ENCODE results near the gene LRRN2.
"Not testable (repeated sequence)": the region's sequence is repeated elsewhere in the genome, so short reads cannot be mapped to it uniquely, and the experiment has no call there.

Gene LRRN2

DNA sequence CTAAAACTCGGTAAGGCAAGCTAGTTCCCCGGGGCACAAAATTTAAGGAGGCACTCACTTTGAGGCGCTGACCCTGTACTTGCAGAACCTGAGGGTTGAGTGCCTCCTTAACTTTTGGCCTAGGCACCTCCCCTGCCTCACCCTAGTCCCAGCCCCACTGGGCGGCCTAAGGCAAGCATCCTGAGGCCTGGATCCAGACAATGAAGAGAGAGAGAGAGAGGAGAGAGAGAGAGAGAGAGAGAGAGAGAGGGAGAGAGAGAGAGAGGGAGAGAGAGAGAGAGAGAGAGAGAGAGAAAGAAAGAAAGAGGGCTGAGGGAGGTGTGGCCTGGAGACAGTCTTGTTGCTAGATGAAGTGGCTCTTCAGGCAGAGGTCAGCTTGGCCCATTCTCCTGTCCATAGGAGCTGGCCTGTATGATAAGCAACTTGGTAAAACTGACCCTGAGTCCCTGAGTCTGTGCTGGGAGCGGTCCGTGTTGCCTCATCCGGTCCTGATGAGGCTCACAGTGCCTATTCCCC lies 7.4 kb upstream of the LRRN2 start:
- DNase-seq (ENCODE audit: low read depth, low spot score): no peak

DNA sequence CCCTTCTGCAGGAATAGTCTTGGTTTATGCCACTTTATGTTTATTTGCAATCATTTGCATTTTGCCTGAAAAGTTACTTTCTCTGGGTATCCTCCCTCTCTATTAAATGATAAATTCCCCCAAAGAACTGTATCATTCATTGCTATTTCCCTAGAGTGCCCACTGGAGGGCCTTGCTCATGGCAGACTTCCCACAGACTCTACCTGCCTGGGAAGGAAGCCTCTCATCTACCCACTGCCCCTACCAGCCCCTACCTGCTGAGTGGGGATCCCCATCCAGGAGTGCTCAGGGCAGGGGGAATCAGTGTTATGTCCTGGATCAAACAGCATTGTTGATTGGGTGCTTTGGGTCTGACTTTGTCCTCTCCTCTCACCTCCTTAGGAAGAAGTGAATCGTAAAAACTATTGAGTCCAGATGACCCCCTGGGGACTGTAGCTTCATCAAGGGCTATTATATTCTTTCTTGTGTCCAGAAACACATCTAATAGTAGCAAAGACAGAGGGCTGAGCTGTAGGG lies 6.8 kb upstream of the LRRN2 start:
- DNase-seq (ENCODE audit: low read depth, low spot score): no peak

DNA sequence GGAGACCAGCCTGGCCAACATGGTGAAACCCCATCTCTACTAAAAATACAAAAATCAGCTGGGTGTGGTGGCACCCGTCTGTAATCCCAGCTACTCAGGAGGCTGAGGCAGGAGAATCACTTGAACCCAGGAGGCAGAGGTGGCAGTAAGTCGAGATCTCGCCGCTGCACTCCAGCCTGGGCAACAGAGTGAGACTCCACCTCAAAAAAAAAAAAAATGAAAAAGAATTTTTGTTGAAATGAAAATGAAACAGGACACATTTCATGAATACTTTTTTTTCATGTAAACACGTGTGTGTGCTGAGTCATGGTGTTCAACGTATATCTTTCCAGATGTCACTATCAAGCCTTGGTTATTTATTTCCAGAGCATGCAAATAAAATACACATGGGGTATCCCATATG lies 5.8 kb upstream of the LRRN2 start:
- DNase-seq (ENCODE audit: low read depth, low spot score): not testable (repeated sequence)

DNA sequence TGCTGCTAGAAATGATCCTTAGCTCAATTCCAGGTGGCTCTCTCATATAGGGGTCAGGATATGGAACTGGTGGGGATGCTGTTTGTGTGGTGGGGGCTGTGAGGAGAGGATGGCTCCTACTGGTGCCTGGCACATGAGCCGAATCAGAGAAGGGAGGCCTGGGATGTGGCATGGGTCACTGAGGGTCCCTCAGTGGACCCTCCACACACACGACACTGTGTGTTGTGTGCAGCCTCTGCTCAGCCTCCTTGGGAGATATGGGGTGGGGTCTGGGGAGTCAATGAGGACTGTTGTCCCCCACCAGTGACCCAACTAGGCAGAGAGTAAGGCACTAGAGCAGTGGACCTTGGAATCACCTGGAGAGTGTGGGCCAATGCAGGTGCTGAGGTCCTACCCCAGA lies 3.2 kb upstream of the LRRN2 start:
- no peak for DNase-seq (ENCODE audit: low read depth, low spot score)

DNA sequence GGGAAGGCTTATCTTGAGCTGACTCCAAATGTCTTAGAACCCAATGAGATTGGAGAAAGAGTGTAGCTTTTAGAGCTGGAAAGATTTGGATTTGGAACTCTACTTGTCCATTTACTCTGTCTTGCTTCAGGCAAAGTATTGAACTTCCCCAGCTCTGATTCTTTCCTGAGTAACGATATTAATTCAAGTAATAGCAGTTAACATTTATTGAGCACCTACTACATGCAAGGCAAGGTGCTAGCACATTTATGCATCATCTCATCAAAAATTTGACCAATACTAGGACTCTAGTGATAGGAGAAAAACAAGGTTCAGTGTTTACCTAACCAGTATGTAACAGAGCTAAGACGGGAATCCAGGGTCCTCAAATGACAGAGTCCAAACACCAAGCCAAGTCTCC lies 2.5 kb upstream of the LRRN2 start:
- no peak for DNase-seq (ENCODE audit: low read depth, low spot score)

DNA sequence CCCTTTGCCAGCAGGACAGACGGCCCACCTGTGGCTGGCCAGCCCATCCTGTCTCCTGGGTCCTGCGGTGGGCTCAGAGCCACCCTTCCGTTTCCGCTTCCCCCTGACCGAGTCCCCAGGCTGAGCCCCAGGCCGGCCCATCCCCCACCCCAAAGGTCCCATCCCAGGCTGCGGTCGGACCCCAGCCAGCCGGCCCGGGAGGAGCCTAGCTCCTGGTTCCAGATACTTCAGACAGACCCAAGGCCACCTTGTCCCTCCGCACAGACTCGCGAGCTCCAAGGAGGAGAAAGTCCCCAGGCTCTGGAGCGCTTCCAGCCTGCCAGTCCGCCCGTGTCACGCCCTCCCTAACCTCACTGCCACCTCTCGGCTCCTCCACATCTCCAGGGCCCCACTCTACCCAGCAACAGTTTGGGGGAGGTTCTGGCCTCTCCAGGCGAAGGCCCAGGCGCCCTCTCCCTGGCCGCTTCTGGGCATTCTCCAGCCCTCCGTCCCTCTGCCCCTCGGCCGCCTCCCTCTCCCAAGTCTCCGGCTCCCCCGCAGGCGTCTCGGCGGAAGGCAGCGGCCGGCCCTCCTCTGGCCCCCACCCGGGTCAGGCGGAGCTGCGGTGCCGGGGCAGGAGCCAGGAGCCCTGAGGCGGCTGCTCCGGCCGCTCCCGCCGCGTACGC lies 835 bp downstream of the LRRN2 start:
- no peak for DNase-seq (ENCODE audit: low read depth, low spot score)

DNA sequence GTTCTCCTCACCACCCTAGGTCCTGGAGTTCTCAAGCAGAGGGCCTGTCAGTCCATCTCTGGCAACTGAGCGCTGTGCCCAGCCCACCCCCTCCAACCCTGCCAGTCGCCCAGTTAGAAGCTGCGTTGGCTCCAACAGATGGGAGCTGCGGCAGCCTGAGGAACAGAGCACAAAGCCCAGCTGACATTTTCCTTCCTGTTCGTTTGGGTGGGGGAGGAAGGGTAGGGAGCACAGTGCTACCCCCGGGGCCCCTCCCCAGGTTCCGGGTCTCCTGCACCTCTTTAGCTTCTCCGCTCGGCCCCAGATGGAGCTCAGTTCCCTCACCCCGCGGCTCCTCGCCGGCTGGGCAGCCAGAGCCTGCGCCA lies 1.4 kb downstream of the LRRN2 start:
- DNase-seq (ENCODE audit: low read depth, low spot score): no peak

DNA sequence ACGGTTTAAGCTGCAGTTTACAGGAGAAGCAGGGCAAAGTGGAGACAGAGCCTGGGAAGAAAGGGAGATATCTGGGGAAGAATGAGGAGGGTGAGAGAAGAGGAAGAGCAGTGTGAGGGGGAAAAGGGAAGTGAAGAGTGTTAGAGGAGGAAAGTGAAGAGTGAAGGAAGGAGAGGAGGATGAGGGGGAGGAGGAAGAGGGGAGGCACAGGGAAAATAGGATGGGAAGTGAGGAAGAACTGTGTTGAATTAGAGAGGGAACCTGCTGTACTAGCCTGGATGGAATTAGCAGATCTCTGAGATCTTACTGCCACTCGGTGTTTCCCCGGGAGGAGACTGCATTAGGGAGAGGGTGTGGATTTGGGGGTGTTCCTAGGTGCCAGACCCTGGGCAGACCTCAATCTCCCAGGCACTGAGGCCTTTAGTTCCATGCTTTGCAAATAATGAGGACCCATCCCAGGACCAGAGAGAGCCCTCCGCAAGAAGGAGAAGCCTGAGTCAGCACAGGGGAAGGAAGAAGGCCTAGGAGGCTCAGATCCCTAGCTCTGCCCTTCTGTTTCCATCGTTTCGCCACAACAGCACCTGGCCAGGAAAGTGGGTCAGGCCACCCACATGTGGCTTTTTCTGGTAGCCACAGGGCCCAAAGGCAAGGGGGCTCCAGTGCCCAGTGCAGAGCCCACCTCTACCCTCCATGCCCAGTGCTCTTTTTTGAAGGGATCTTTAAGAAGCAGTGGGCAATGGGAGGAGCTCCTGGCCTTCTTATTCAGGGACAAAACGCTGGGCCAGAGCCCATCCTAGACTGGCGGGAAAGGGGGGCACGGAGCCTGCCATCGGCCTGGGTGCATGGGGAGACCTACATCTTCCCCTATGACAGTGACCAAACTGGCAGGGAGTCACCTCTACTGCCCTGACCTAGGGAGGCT lies 2.0 kb downstream of the LRRN2 start:
- no peak for DNase-seq (ENCODE audit: low read depth, low spot score)

DNA sequence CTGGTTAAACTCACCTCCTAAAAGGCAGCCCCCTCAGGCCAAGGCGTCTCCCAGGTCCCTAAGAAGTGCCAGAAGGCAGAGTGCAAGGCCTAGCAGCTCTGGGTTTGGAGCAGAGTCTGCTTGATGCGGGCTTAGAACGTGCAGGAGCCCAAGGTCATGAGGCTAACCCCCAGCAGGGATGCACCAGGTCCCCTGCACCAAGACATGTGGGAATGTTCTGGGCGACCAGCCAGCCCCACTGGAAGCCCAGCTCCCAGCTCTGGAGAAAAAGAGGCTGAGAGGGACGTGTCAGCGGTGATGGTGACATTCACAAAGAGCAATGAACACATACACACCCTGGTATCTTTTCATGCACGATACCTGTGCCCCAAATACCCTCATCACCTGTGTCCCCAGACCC lies 5.1 kb downstream of the LRRN2 start:
- no peak for DNase-seq (ENCODE audit: low read depth, low spot score)

DNA sequence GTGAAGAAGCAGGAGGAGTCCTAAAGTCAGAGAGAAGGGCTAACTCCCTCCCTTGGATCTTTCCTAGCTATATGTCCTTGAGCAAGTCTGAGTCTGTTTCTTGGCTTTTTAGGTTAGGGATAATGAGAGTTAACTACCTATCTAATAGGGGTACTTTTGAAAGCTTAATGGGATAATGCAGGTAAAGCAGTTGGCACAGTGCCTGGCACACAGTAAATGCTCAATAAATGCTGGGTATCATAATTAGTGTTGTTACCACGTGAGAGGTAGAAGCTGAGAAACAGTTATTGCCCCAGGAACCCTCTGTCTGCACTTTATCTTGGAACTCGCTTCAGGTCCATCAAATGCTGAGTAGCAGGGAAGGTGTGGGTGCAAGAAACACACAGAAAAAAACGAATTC lies 5.5 kb downstream of the LRRN2 start:
- DNase-seq (ENCODE audit: low read depth, low spot score): no peak

DNA sequence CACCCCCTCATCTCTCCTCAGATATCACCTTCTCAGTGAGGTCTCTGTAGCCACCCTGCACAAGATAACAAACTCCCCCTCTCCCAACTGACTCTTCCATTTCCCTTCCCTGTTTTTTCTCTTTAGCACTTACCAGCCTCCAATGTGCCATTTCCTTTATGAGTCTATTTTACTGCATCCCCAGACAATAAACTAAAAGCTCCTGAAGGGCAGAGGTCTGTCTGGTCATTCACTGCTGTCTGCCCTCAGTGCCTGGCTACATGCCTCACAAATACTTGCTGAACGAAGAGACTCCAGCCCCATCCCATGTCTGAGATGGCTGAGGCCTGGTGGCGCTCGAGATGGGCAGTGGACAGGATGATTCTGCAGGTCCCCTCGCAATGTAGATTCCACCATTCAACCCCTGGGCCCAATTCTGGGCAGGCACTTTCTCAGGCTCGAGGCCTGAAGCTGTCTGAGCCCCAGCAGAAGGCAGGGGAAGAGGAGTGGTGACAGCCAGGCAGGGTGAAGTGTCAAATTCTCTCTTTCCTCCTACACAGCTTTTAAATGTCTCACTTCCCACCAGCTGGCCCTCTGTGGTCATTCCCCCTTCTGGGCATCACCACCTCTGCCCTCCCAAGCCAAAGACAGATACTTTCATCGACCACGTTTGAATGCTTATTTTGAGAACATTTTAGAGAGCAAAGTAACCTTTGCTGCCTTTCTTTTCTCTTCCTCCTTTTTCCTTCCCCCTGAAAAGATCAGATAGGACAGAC lies 6.6 kb downstream of the LRRN2 start:
- DNase-seq (ENCODE audit: low read depth, low spot score): no peak

DNA sequence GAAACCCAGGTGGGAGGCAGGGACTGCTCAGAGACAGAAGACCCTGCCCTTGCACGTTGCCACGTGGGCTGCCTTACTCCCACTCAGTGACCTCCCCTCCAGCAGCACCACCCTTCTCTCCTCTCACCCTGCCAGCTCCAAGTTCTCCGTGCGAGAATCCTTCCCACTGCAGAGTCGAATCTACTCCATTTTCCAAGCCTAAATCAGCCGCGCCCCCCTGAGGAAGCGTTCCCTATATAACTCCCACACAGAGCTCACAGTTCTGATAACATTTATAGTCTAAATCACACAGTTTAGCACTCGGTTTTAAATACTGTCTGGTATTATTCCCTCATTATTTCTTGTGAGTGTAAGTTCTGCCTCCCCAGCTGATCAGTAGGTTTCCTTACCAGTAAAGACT lies 7.7 kb downstream of the LRRN2 start:
- no peak for DNase-seq (ENCODE audit: low read depth, low spot score)

DNA sequence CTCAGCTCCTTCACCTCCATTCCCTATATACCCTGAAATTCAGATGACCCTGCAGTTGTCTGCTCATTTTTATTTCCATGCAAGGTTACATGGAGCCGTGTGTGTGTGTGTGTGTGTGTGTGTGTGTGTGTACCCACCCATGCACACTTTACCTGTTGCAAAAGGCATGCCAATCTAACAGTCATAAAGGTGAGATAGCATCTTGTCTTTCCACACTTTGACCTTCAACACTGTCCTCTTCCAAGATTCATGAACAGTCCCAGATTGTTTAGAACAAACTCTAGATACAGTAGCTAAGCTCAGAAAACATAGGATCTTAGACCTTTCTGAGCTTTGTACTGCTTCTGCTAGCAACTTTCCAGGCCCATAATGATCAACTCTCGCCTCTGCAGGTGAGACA lies 9.5 kb downstream of the LRRN2 start:
- DNase-seq (ENCODE audit: low read depth, low spot score): no peak

DNA sequence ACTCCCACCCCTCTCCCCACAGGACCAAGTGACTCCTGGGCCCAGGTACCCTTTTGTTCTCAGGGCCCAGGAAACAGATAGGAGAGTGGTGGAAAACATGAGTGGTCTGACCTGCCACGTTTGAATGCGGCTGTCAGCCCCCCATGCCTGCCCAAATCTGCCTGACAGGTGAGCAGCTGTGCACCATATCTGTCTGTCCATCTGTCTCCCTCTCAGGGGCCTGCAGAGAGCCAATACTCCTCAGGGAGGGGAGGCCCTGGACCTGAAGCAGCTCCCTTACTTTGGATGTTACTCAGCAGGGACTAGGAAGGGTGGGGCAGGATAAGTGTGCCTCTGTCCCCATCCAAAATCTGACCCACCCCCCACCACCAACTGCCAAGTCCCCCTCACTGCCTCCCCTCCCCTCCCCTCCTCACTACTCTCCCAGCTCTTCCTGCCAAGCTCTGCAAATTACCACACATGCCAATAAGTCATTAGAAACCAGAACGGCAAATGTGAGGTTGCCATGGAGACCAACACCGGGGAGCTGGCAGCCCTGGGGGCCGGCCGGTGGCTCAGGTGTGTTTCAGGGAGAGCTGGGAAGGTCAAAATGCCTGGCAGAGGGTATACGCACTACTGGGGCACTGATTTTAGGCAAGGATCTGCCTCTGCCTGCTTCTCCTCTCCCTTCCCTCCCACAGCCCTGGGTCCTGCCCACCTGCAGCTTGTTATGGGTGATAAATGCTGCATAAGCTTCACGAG lies 11.5 kb downstream of the LRRN2 start:
- no peak for DNase-seq (ENCODE audit: low read depth, low spot score)

DNA sequence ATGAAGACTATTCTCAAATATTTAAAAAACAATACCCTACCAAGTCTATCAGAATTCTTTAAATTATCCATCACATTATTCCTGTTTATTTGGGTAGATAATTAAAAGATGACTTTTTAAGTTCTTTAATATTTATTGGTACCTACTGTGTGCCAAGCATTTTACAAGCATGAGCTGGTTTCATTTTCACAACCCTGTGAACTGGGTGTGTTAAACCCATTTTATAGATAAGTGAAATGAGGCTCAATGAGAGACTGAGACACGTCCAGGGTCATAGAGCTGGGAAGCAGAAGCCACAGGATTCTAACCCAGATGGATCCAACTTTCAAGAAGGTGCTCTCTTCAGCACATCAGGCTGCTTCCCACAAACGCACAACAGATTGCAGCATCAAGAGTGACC lies 12.3 kb downstream of the LRRN2 start:
- DNase-seq (ENCODE audit: low read depth, low spot score): no peak

DNA sequence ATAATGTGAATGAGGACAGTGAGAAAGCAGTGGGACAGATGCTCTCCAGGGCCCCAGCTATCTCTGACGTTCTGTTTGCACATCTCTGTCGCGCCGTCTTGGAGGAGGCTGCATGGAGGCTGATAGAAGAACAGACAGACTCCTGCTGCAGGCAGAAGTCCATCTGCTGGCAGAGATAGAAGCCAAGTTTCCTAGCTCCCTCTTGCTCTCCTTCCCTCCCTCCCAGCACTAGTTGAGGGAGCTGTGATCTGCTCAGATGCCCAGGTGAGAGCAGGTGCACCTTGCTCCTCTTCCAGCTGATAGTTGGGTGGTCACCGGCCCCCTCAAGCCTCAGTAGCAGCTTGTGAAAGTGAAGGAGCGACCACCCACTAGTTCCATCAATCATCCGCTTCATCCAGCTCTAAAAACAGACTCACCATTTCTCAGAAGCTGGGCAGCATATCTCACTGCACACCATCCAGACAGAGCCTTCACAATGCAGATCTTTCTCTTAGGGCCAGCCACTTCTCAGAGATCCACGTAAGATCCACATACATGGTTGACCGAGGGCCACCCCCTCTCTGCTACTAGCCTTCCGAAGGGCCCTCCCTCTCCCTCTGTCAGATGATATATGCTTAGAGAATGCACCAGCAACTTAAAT lies 12.9 kb downstream of the LRRN2 start:
- no peak for DNase-seq (ENCODE audit: low read depth, low spot score)

DNA sequence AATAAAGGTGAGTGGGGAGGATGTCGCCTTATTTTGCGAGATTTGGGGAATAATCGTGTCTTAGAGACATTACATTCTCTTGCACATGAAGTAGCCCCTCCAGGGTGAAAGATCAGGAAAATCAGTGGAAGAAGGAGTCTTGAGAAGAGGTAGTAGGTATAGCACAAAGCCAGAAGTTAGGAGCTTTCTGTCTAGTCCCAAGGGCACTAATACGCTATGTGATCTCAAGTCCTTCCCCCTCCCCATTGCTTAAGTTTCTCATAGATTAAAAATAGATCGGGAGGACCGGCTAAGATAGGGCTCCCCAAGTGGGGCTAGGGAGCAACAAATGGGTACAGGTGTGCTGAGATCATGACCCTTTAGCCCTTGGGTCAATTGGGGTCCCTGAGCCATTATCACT lies 13.5 kb downstream of the LRRN2 start:
- DNase-seq (ENCODE audit: low read depth, low spot score): no peak

DNA sequence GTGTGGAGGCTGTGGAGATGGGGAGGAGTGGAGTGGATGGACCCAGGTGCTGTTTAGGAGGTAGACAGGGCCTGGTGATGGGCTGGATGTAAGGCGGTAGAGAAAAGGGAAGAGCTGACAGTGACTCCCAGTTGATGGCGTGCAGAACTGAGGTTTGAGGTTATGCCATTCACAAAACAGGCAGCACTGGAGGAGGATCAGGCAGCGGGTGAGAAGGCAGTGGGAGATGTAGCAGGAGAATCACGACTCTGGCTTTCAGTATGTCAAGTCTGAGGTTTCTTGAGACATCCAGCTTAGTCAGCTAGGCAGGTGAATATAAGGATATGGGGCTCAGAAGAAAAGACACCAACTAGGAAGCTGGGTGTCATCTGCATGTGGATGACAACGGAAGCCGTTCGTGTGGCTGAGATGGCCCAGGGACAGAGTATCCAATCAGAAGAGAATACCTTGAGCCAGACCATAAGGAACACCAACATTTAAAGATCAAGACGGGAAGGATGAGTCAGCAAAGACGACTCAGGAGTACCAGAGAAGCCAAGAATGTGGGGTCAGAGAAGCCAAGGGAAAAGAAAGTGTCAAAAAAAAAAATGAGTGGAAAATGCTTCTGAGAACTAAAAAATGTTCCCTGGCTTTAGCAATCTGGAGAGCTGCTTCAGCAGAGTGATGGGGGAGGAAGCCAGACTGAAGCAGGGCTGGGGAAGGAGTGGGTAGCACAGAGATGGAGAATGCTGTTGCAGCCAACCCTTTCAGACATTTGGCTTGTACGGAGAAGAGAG lies 15.2 kb downstream of the LRRN2 start:
- no peak for DNase-seq (ENCODE audit: low read depth, low spot score)

DNA sequence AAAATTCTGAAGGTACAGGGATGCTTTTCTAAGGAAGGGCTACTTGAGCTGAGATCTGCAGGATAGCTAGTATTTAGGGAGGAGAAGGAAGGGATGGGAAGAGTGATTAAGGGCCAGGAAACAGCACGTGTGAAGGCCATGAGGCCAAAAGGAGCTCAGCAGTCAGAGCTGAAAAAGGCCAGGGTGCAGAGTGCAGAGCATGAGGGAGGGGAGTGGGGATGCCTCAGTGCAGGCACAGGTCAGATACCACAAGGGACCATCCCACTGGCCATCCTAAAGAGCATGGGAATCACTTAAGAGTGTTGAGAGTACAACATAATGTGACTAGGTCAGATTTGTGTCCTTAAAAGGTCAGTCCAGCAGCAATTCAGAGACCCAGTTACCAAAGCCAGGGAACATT lies 16.0 kb downstream of the LRRN2 start:
- no peak for DNase-seq (ENCODE audit: low read depth, low spot score)

DNA sequence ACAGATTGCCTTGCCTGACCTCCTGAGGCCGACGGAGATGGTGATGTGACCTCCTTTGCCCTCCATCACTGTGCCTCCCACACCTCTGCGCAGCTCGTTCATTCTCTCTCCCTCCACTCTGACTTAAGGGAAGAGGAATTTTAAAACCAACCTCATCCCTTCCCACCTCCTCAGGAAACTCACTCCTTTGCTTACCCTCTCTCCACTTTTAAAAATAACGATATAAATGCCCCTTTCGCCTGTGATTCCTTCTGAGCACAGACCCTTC lies 21.2 kb downstream of the LRRN2 start:
- no peak for DNase-seq (ENCODE audit: low read depth, low spot score)
